ENCODE measurements around the gene ELFN1. TPM values are rescaled to one million over a fixed set of nuclear protein-coding genes. Genes with fewer than 3 reads are reported as not detected.
"Not testable (repeated sequence)": the region's sequence is repeated elsewhere in the genome, so short reads cannot be mapped to it uniquely, and the experiment has no call there.

The ELFN1 gene
- polyA plus RNA-seq, 1 donor, result 4.7 TPM

DNA sequence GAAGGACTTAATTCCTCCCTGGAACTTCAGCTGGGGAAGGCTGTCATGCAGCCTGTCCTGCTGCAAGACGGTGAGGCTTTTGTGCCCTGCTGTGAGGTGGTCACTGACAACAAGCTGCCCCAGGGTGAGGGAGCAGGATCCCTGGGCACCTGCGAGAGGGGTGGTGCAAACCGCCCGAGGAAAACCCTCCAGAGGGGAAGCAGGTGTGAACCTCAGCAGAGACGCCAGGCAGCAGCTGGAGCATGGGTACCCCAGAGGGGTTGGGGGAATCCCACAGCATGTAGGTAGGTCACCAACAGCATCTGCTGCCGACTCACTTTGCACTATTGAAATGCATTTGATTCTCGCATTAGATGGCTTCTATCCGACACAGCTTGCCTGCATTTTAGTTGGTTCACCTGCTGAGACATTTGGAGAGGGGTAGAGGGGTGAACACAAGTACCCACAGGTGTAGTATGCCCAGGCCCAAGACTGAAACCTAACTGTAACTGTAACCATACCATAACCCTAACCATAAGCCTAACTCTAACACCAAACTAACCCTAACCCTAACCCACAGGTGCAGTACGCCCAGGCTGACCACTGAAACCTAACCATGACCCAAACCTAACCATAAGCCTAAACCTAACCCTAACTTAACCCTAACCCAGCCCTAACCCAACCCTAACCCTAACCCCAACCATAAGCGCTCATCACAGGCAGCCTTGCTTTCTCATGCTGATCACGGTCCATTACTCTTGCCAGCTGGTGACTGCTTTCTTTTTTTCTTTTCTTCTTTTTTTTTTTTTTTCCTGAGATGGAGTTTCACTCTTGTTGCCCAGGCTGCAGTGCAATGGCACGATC is 85.9 kb downstream of the ELFN1 start:
- no peak for DNase-seq (ENCODE audit: low read depth)

DNA sequence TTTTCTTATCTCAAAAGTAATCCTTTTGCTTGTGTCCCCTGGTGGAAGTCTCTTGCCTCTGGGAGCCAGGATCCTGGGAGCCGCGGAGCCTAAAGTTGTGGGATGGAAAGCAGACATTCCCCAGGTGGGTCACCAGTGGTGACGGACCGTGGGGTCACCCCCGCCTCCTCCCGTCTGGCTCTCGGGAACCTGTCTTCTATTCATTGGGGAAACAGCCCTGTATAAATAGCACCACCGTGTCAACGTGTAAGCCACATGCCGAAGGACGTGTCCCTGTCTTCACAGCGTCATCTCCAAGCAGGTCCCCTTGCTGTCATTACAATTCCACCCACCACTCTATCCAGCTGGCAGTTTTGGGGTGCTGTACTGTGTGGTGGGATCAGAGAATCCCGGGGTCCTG is 87.5 kb downstream of the ELFN1 start:
- DNase-seq (ENCODE audit: low read depth), result no peak

DNA sequence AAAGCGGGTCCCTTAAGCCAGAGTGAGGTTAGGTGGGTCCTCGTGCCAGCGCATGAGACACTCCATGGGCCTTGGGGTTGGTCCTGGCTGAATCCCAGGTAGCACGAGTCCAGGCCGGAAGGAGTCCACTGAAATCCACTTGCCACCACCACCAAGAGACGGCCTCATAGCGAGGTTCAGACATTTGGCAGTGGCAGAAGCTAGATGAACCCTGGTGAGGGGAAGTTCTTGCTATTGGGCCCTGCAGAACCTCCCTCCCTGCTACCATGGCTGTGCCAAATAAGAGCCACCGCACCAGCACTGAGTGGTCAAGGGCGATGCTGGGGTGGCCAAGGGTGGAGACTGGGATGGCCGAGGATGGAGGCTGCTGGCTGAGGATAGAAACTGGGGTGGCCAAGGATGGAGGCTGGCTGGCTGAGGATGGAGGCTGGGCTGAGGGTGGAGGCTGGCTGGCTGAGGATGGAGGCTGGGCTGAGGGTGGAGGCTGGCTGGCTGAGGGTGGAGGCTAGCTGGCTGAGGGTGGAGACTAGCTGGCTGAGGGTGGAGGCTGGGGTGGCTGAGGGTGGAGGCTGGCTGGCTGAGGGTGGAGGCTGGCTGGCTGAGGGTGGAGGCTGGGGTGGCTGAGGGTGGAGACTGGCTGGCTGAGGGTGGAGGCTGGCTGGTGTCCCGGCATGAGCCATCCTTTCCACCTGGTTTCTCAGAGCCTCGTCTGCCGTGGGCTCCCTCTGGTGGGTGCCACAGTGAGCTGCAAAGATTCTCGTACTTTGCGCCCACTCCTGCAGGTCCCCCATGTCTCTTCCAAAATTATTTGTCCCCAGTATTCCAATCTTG is 88.2 kb downstream of the ELFN1 start:
- no peak for DNase-seq (ENCODE audit: low read depth)

DNA sequence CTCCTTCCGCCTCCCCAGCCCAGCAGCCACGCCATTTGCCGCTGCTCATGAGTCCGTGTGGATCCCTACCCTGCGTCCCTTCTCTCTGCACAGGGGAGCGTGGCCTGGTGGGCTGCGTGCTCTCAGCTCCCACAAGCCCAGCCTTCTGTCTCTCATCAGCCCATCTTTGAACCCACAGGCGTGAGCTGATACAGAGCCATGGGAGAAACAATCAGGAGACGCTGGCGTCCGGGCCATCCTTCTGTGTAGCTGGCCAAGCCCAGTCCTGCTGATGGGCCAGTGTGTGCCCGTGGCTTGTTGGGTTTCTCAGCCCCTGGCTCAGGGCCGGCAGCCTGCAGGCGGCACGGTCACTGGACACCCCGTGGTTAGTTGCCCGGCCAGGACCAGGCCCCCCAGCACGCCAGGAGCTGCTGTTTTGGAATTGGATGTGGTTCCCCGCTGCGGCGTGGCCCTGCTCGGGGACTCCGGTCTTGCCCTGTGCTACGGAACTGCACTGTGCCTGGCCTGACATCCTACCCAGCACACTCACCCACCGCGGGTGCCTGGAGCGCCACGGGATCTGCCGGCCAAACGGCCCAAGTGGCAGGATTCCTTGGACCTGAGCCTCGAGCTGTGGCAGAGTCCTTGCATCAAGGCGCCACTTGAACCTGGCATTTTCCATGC is 88.9 kb downstream of the ELFN1 start:
- DNase-seq (ENCODE audit: low read depth), result no peak

DNA sequence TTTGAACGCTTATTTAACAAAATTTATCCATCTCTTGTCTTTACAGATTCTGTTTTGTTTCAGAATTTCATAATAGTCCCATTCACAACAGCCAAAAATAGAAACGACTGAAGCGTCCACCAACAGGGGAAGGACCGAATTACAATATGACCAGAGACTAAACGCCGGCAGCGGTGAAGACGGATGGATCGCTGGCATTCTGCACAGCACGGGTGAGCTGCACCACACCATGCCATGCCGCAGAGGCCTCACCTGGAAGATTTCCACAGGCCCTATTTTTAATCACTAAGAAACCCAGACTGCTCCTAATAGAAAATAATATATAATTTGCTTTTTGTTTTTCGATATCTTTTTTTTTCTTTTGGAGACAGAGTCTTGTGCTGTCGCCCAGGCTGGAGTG is 91.0 kb downstream of the ELFN1 start:
- DNase-seq (ENCODE audit: low read depth), result no peak

DNA sequence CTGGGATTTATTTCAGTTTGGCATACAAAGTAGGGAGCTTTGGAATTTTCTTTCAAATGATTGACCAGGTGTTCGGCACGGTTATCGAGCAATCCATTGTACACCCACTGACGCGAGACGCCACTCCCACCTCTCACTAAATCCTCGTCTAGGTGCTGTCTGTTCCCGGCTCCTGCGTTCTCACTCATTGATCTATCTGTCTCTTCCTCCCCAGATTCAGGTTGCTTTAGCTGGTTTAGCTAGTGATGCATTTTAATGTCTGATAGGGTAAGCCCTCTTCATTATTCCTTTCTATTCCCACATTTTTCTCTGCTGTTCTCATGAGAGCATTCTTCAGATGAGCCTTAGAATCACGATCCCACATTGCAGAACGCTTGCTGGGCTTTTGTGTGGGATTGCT is 91.7 kb downstream of the ELFN1 start:
- no peak for DNase-seq (ENCODE audit: low read depth)

DNA sequence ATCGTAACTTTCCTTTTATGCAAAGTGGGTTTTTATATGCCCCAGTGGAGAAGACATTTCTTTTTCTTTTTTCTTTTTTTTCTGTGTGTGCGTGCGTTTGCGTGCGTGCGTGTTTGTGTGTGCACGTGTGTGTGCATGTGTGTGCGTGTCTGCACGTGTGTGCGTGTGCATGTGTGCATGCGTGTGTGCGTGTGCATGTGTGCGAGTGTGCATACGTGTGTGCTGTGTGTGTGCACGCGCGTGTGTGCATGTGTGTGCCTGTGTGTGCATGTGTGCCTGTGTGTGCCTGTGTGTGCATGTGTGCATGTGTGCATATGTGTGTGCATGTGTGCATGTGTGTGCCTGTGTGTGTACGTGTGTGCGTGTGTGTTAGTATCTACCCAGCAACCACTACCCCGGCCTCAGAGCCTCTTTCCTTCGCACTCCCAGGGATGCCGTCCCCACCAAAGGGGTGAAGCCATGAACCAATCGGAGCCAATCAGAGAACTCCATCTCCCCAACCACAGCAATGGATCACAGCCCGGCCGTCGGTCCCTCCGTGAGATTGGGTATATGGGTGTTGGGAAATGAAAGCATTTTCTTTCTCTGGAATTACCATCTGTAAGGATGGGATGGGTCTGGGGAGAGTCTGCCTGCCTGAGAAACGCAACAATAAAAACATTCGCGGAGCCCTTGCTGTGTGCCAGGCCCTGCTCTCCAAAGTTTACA is 92.3 kb downstream of the ELFN1 start:
- DNase-seq (ENCODE audit: low read depth), result no peak

DNA sequence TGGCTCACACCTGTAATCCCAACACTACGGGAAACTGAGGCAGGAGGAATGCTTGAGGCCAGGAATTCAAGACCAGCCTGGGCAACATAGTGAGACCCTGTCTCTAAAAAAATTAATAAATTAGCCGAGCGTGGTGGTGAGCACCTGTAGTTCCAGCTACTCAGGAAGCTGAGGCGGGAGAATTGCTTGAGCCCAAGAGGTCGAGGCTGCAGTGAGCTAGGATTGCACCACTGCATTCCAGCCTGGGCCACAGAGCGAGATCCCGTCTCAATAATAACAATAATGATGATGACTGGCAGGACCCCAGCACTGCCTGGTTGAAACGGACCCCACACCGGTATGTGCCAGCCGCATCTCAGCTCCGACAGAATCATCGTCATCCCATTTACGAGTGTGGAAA is 93.0 kb downstream of the ELFN1 start:
- no peak for DNase-seq (ENCODE audit: low read depth)

DNA sequence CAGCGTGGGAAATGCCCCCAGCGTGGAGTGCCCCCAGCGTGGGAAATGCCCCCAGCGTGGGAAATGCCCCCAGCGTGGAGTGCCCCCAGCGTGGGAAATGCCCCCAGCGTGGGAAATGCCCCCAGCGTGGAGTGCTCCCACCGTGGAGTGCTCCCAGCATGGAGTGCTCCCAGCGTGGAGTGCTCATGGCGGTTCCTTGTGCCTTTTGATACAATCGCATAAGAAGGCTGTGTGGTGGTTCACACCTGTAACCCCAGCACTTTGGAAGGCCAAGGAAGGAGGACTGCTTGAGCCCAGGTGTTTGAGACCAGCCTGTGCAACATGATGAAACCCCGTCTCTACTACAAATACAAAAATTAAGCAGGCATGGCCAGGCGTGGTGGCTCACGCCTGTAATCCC is 93.8 kb downstream of the ELFN1 start:
- DNase-seq (ENCODE audit: low read depth), result not testable (repeated sequence)

DNA sequence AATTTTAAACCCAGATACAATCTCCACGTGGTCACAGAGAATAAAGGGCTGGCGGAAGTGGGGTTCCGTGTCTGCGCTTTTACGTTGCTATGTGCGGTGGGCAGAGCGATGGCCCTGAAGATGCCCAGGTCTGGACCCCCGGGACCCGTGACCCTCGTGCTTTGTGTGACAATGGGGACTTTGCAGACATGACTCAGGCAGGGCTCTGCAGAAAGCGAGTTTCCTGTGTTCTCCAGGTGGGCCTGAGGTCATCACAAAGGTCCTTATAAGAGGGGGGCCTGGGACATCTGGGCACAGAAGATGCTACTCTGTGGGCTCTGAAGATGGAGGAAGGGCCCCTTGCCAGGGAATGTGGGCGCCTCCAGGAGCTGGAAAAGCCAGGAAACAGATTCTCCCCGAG is 95.3 kb downstream of the ELFN1 start:
- DNase-seq (ENCODE audit: low read depth), result no peak

DNA sequence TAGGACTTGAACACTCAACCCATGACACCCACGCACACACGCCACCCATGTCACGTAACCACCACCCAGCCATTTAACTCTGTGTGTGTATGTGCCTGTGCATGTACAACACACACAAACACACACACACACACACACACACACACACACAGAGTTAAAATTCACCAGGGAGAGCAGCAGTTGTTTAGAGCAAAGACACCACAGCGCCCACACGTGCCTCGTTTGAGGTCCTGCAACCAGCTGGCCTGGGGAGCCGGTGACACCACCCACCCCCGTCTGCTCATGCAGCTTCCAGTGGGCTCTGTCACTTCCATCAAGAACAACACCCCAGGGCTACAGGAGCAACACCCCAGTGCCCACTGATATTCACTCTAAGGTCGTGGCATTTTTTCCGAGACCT is 97.4 kb downstream of the ELFN1 start:
- DNase-seq (ENCODE audit: low read depth), result no peak

DNA sequence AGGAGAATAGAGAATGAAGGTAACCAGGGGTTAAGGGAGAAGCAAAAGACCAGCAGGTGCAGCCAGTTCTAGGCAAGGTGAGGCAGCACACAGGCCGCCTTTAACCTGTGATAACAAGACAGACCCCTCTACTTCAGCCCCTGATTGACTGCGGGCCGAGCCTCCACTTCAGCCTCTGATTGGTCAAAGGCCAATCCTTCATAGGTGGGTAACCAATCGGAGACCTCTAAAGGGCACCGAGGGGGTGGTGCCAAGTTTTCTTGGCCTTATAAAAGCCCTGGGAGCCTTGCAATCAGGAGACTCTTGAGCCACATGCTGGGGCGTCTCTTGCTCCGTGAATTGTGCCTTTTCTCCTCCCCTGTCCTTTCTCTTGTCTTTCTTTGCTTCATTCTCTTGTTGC is 98.8 kb downstream of the ELFN1 start:
- DNase-seq (ENCODE audit: low read depth), result no peak

DNA sequence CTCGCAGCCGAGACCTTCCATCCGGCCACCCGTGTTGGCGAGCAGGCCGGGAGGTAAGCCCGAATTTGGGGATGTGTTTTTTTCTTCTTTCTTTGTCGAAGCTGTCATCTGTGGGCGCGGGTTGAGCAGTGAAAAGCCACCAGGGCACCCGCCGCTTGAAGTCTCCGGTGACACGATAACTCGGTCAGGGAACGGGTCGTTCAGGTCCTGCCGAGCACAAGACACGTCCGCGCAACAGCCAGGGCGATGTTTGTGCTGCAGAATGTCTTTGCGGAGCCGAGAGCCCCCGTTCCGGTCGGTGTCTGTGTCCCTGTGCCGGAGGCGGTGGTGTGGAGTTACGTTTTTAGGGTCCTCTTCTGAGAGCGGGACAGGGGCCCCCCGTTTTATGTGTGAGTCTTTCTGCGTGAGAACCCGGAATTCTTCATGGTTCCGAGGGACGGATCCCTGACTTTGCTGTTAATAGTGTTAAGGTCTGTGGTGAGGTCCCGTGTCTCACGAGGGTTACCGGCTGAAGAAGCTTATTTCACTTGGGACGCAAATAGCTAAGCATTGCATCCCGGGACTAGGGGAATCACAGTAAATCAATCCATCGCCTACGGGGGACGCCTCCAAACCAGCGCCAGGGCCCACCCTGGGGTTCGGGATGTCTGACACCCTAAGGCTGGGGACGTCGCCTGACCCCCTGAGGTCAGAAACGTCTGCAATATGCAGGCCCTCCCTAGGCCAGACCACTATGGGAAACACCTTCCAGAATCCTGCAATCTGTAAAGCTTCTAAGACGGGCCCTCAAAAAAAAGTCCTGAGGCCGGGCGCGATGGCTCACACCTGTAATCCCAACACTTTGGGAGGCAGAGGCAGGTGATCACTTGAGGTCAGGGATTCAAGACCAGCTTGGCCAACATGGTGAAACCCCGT is 99.5 kb downstream of the ELFN1 start:
- DNase-seq (ENCODE audit: low read depth), result no peak

DNA sequence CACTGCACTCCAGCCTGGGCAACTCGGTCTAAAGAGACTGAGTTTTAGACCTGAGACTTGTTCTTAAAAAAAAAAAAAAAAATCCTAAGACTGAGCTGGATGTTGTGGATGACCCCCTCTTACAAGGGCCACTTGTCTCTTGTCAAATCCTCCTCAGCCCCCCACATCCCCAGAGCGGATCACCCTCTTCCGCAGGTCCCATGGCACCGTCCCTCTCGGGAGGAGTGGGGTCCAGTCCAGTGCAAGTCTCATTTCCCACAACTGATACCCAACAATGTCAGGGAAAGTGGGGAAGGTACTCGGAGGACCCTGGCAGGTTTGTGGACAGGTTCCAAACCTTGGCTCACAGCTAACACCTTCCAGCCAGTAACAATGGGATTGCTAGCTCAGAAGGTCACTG is 100.3 kb downstream of the ELFN1 start:
- DNase-seq (ENCODE audit: low read depth), result no peak

DNA sequence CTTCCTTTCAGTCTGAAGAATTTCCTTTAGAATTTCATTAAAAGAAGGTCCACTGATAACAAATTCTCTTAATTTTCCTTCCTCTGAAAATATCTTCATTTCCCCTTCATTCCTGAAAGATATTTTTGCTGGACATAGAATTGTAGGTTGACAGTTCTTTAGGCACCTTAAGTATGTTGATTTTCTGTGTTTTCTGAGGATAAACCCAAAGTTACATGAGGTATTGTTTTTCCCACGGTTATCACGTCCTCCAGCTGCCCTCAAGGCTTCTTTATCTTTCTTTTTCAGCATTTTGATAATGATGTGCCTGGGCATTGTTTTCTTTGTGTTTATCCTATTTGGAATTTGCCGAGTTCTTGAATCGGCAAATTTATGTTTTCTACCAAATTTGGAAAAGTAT is 105.3 kb downstream of the ELFN1 start:
- no peak for DNase-seq (ENCODE audit: low read depth)

DNA sequence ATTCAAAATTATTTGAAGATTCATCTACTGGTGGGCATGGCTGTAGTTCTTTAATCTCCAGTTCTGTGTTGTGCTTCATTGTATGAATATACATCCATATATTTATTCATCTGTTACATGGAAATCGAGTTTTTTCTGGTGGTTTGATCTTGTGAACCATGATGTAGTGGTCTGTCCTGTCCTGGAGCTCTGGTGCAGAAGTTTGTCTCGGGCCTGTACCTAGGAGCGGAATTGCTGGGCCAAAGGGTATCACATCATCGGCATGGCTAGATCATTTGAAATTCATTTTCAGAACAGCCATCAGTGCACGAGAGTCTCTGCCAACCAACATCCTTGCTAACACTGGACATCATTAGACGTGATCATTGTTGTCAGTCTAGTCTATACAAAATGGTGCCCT is 107.0 kb downstream of the ELFN1 start:
- DNase-seq (ENCODE audit: low read depth), result no peak

DNA sequence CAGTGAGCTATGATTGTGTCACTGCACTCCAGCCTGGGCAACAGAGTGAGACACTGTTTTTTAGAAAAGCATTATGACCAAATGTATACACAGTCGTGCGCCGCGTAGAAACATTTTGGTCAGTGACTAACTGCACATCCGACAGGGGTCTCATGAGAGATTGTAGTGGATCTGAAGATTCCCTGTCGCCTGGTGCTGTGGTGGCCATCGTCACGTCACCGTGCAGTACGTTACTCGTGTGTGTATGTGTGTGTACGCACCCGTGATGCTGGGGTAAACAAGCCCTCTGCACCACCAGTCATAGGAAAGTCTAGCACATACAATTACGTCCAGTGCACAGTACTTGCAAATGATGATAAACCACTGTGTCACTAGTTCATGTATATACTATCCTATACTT is 109.4 kb downstream of the ELFN1 start:
- no peak for DNase-seq (ENCODE audit: low read depth)

DNA sequence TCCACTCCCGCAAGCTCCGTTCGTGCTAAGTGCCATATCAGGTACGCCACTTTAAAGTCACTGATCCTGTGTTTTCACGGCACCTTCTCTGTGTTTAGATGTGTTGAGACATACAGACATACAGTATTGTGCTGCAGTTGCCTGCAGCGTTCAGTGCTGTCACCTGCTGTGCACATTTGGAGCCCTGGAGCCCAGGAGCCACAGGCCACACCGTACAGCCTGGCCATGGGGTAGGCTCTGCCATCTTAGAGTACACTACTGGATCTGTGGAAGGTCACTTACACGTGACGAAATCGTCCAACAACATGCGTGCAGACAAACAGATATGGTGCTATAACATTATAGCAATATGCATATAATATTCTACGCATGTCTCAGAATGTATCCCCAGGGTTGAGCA is 111.3 kb downstream of the ELFN1 start:
- no peak for DNase-seq (ENCODE audit: low read depth)

DNA sequence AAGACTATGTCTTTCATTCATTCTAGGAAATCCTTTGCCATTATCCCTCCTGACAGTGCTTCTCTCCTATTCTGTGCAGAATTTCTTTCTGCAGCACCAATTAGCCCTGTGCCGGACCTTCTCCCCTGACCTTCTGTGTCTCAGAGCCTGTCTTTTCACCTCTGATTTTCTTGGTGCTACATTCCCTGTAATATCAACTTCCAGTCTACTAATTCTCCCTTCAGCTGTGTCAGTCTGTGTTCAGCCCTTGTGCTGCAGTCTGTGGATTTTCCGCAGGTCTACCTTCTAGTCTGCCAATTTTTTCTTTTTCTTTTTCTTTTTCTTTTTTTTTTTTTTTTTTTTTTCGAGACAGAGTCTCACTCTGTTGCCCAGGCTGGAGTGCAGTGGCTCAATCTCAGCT is 115.8 kb downstream of the ELFN1 start:
- no peak for DNase-seq (ENCODE audit: low read depth)

DNA sequence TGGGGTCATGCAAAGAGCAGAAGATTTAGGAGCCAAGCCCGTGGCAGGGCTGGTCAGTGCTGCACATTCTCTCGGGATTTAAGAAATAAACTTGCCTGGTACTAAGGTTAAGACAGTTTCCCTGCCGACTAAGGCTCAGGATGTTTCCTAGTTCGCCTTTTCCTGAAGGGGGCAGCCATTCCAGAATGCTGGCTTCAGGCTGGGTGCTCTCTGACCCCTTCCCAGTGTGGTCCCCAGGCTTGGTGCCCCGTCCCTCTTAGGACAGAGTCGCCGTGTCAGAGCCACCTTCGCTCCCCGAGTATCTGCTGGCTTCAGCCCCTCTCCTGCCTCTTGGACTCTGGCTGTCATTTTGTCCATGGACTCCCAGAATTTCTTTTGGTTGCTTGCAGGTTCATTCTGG is 117.2 kb downstream of the ELFN1 start:
- DNase-seq (ENCODE audit: low read depth), result no peak

DNA sequence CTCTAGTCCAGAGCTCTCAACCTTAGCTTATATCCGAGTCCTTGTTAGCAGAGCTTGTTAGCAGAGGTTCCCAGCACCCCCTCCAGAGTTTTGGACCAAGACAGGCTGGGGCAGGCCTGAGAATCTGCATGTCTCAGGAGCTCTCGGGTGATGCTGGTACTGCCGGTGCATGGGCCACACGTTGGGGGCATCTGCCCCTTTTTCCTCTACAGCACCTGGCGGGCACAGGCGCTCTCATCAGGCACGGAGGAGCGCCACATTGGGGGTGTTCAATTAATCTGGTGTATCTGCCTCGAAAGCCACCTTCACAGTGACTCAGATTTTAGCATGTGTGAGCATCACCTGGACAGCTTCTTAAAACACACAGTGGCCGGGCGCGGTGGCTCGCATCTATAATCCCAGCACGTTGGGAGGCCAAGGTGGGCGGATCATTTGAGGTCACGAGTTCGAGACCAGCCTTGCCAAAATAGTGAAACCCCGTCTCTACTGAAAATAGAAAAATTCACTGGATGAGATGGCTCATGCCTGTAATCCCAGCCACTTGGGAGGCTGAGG is 117.7 kb downstream of the ELFN1 start:
- DNase-seq (ENCODE audit: low read depth), result no peak
